Osteoblast (primary cell): ENCODE results near the gene FAF1. TPM values are rescaled to one million over a fixed set of nuclear protein-coding genes. Genes with fewer than 3 reads are reported as not detected.
A peak's percentile ranks its signal among the peaks of the same experiment; 100 is the strongest.

Experiments used
- DNase-seq: peaks from one replicate; pipeline ENCODE4 v3.0.0; 2011; ENCODE audit warnings: low spot score, mixed read lengths; ENCODE audit not compliant: insufficient read length; ENCODE audit errors: missing footprints
- H2AFZ ChIP-seq: 2 replicates; pipeline ENCODE4 v1.6.0; 2011; ENCODE audit warnings: mild to moderate bottlenecking, low read length
- H3K27ac ChIP-seq: 2 replicates; pipeline ENCODE4 v1.5.1; 2011; ENCODE audit warnings: mild to moderate bottlenecking, low read depth, low read length, moderate library complexity
- H3K27me3 ChIP-seq: 2 replicates; pipeline ENCODE4 v1.6.0; 2012; ENCODE audit warnings: mild to moderate bottlenecking, control low read depth, inconsistent platforms, low read length, moderate library complexity; ENCODE audit not compliant: insufficient read depth
- H3K36me3 ChIP-seq: 2 replicates; pipeline ENCODE4 v1.5.1; 2011; ENCODE audit warnings: mild to moderate bottlenecking, low read length, control low read depth, moderate library complexity; ENCODE audit not compliant: insufficient read depth
- H3K4me1 ChIP-seq: 2 replicates; pipeline ENCODE4 v1.5.1; 2011; ENCODE audit warnings: mild to moderate bottlenecking, low read length, control low read depth, moderate library complexity; ENCODE audit not compliant: insufficient read depth
- H3K4me2 ChIP-seq: 2 replicates; pipeline ENCODE4 v1.6.0; 2011; ENCODE audit warnings: mild to moderate bottlenecking, low read length; ENCODE audit not compliant: insufficient read depth
- H3K4me3 ChIP-seq: fragments of 200-600 bp; sonication (generic); 3 replicates; pipeline ENCODE4 v1.5.1; 2012; ENCODE audit warnings: mild to moderate bottlenecking, low read length, inconsistent platforms; ENCODE audit not compliant: insufficient read depth
- H3K79me2 ChIP-seq: 2 replicates; pipeline ENCODE4 v1.6.0; 2012; ENCODE audit warnings: mild to moderate bottlenecking, low read length, control low read depth, inconsistent platforms; ENCODE audit not compliant: insufficient read depth
- H3K9me3 ChIP-seq: 2 replicates; pipeline ENCODE4 v1.5.1; 2011; ENCODE audit warnings: low read depth, low read length, control low read depth
- H4K20me1 ChIP-seq: 2 replicates; pipeline ENCODE4 v1.6.0; 2012; ENCODE audit warnings: mild to moderate bottlenecking, low read length, control low read depth; ENCODE audit not compliant: insufficient read depth
- total RNA-seq: library from RNA; depleted of rRNA; stranded (reverse); fragments of >200 nt; gene quantifications from 2 replicates; pipeline ENCODE4 v1.2.3, GENCODE V29; 2012
- TF ChIP-seq, protein P1 (sequence below): IDR thresholded peaks from 2 replicates; pipeline ENCODE4 v1.5.1; 2011; ENCODE audit warnings: mild to moderate bottlenecking, low read depth, low read length, moderate library complexity; ENCODE audit errors: extremely low read depth

Gene FAF1
- total RNA-seq, 1 donor = 40.5 TPM

DNA sequence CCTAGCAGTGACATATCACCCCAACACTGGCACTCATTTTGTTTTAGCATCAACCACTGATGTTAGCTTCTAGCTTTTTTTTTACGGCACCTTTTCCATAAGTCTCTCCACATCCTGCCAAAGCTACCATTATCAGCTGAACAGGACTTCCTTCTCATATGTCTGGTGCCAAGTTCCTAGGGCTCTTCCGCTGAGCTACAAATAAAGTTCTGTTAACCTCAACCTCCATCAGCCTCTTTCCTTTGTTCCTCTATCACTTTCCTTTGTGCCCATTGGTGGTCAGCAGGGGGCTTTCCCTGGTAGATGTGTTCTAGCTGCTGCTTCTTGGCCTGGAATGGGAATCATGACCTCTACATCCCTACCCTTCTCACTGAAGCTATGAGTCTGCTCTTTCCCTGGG lies 163.8 kb downstream of the FAF1 start:
- H3K27me3 ChIP-seq = no peaks in the 10 kb centered on the region

DNA sequence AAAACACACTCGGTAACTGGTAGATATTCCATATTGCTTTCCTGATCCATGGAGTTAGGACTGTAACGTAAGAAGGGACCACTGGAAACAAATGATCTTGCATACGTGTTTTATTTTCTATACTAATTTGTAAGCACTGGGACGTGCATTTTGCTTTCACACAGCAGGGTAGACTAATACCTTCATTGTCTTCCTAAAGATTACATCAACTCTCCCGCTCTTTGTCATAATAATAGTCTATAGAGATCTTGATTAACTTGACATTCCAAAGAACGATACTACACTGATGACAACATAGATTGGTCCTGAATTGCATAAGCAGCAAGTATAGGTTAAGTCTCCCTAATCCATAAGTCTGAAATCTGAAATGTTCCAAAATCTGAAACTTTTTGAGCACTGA lies 166.5 kb downstream of the FAF1 start:
- Histone ChIP-seq H3K4me3 (no peak overlapping the region), H3K27ac (no peak overlapping the region), H4K20me1 (no peaks in the 10 kb centered on the region), H3K4me2 (no peak overlapping the region), H3K4me1 (no peaks in the 10 kb centered on the region), H3K27me3 (no peaks in the 10 kb centered on the region), H3K79me2 (peaks cover 2% of the 10 kb centered on the region), H3K9me3 (no peaks in the 10 kb centered on the region), H2AFZ (no peak overlapping the region), H3K36me3 (no peaks in the 10 kb centered on the region)
- DNase-seq = no peak
- TF ChIP-seq, protein P1, sequence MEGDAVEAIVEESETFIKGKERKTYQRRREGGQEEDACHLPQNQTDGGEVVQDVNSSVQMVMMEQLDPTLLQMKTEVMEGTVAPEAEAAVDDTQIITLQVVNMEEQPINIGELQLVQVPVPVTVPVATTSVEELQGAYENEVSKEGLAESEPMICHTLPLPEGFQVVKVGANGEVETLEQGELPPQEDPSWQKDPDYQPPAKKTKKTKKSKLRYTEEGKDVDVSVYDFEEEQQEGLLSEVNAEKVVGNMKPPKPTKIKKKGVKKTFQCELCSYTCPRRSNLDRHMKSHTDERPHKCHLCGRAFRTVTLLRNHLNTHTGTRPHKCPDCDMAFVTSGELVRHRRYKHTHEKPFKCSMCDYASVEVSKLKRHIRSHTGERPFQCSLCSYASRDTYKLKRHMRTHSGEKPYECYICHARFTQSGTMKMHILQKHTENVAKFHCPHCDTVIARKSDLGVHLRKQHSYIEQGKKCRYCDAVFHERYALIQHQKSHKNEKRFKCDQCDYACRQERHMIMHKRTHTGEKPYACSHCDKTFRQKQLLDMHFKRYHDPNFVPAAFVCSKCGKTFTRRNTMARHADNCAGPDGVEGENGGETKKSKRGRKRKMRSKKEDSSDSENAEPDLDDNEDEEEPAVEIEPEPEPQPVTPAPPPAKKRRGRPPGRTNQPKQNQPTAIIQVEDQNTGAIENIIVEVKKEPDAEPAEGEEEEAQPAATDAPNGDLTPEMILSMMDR = no peak

More for the DNA sequence above, 163.8 kb downstream of the FAF1 start:
- Histone ChIP-seq H3K9me3 (no peaks in the 10 kb centered on the region), H2AFZ (no peak overlapping the region), H3K36me3 (no peaks in the 10 kb centered on the region), H3K4me3 (no peak overlapping the region), H3K4me2 (no peak overlapping the region), H3K4me1 (no peaks in the 10 kb centered on the region), H4K20me1 (no peaks in the 10 kb centered on the region), H3K27ac (no peak overlapping the region), H3K79me2 (peaks cover 2% of the 10 kb centered on the region)
- TF ChIP-seq, protein P1 = no peak
- DNase-seq = no peak

DNA sequence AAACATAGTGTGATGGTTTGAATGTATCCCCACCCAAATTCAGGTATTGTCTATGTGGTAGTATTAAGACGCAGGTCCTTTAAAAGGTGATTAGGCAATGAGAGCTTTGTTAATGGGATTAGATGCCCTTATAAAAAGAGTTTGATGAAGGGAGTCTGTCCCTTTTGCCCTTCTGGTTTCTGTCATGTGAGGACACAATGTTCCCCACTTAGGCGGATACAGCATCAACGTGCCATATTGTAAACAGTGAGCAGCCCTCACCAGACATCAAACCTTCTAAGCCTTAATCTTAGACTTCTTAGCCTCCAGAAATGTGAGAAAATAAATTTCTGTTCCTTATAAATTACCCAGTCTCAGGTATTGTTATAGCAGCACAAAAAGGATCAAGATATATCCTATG lies 172.8 kb downstream of the FAF1 start:
- Histone ChIP-seq H3K4me2 (no peak overlapping the region), H3K36me3 (no peaks in the 10 kb centered on the region), H3K4me3 (no peak overlapping the region), H3K27me3 (no peaks in the 10 kb centered on the region), H2AFZ (no peak overlapping the region), H3K79me2 (peaks cover 2% of the 10 kb centered on the region), H4K20me1 (no peaks in the 10 kb centered on the region), H3K9me3 (no peaks in the 10 kb centered on the region), H3K27ac (no peak overlapping the region), H3K4me1 (no peaks in the 10 kb centered on the region)
- DNase-seq = no peak
- TF ChIP-seq, protein P1 = no peak

DNA sequence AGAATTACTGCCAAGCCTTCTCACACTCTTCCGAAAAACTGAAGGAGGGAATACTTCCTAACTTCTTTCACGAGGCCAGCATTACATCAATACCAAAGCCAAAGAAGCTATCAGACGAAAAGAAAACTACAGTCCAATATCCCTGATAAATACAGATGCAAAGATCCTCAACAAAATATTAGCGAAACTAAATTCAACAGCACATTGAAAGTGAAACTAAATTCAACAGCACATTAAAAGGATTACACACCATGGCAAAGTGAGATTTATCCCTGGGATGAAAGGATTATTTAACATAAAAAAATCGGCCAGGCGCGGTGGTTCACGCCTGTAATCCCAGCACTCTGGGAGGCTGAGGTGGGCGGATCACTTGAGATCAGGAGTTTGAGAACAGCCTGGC lies 176.8 kb downstream of the FAF1 start:
- H3K36me3 ChIP-seq = peaks cover 8% of the 10 kb centered on the region
- no peaks in the 10 kb centered on the region for H3K4me1 ChIP-seq
- no peaks in the 10 kb centered on the region for H3K27me3 ChIP-seq
- no peak overlapping the region for H3K27ac ChIP-seq
- H3K4me2 ChIP-seq = peak overlapping the region; percentile 47
- peak overlapping the region; percentile 29 for H3K4me3 ChIP-seq
- H4K20me1 ChIP-seq = no peaks in the 10 kb centered on the region
- no peak overlapping the region for H2AFZ ChIP-seq
- peaks cover 8% of the 10 kb centered on the region for H3K79me2 ChIP-seq
- H3K9me3 ChIP-seq = no peaks in the 10 kb centered on the region
- DNase-seq = no peak
- TF ChIP-seq, protein P1 = no peak
